ENCODE results near the gene DENND2A. TPM values are rescaled to one million over a fixed set of nuclear protein-coding genes. Genes with fewer than 3 reads are reported as not detected.

DENND2A gene
- total and polyA plus RNA-seq, 7 experiments from 2014 or later = not detected

DNA sequence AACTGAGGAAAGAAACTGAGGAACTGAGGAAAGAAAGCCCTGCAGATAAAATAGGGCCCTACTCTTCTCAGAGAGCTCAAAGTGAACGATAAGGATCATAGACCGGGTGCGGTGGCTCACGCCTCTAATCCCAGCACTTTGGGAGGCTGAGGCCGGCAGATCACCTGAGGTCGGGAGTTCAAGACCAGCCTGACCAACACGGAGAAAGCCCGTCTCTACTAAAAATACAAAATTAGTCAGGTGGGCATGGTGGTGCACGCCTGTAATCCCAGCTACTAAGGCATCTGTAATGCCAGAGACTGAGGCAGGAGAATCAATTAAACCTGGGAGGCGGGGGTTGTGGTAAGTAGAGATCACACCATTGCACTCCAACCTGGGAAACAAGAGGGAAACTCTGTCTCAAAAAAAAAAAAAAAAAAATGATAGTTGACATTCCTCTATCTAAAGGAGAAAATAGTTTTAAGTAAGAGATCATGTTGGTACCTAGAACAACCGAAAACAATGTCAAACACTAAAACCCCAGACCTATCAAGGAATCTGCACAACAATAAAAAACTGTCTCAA lies 163.8 kb downstream of the DENND2A start:
- H3K27ac ChIP-seq (ENCODE audit: low read depth, low read length) = peak overlapping the region; percentile 89
- ChIA-PET POLR2A (interaction anchor here (0.6 to 2.4 kb wide), 9 partner anchors 9 to 538 kb away, joined by 3 to 20 read pairs (median 3); partner anchors contain the start of genes MRPS33 and SLC37A3), CTCF (interaction anchor here (1.3 to 6.0 kb wide), 6 partner anchors 10 to 537 kb away, joined by 4 to 77 read pairs (median 8); partner anchors contain the start of gene MRPS33)
- no peak for DNase-seq
- H3K4me3 ChIP-seq (ENCODE audit: low read length) = peak overlapping the region; percentile 84
- intact Hi-C loops (cut with micrococcal nuclease) = loop anchor here (1.0 to 10.0 kb wide), 11 partner anchors 100 to 1724 kb away; partner anchors contain the start of genes PARP12 (in 2 of the 2), AGK (in 1 of the 2), FMC1 (in 1 of the 2) and HIPK2 (in 1 of the 2)
- peaks cover 28 to 31% of the 10 kb centered on the region in 2 donors for H3K4me1 ChIP-seq (ENCODE audit: control insufficient read depth in 2 of 2, insufficient read depth in 2 of 2, low read length in 2 of 2)
- peaks cover 0 to 4% (median 0%) of the 10 kb centered on the region in 5 donors for H3K27me3 Mint-ChIP-seq
- no peaks in the 10 kb centered on the region for H3K9me3 ChIP-seq (ENCODE audit: control insufficient read depth in 2 of 3, low read length in 3 of 3)
- no peaks in the 10 kb centered on the region for H3K27me3 ChIP-seq (ENCODE audit: control insufficient read depth in 2 of 2, insufficient read depth in 2 of 2, low read length in 2 of 2)
- H3K4me3 Mint-ChIP-seq = peak overlapping the region; percentile 90 to 100 (median 96)
- no peak for ATAC-seq
- peaks cover 18 to 53% (median 33%) of the 10 kb centered on the region in 7 donors for H3K4me1 Mint-ChIP-seq
- H3K27ac Mint-ChIP-seq = peak overlapping the region; percentile 89 to 99 (median 94)
- H3K36me3 Mint-ChIP-seq = peaks cover 0 to 5% (median 1%) of the 10 kb centered on the region in 5 donors
- no peaks in the 10 kb centered on the region for H3K9me3 Mint-ChIP-seq
- H3K36me3 ChIP-seq (ENCODE audit: control insufficient read depth in 2 of 3, insufficient read depth in 3 of 3, low read length in 3 of 3) = peaks cover 0 to 12% (median 3%) of the 10 kb centered on the region in 3 experiments

DNA sequence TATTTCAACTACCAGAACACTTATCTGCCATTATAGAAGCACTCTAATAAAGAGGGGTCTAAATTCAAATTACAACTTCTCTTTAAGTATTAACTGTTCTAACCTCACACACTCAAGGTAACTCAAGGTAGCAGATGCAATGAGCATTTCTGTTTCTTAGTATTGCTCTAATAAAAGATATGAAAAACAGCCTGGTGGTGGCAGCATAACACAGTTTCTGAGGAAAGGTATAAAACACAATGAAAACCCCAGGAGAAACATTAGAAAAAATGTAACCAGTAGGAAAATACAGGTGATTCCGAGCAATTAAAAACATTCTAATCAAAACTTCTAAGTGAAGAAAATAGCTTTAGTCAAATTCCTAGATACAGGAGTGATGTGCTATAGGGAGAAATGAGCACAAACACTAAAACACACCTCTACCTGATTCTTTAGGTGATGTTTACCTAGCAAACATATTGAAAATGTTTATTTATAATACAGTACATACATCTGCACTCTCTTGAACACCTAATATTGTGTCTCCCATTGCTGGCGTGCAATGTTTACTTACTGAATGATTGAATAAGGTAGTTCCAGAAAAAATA lies 164.8 kb downstream of the DENND2A start:
- Mint-ChIP-seq H3K27ac (peak overlapping the region; percentile 50 to 99 (median 88)), H3K4me3 (peak overlapping the region; percentile 45 to 100 (median 86)), H3K4me1 (peaks cover 20 to 56% (median 33%) of the 10 kb centered on the region in 7 donors), H3K9me3 (no peaks in the 10 kb centered on the region), H3K27me3 (no peaks in the 10 kb centered on the region), H3K36me3 (peaks cover 0 to 9% (median 4%) of the 10 kb centered on the region in 5 donors)
- Histone ChIP-seq H3K27me3 (ENCODE audit: control insufficient read depth in 2 of 2, insufficient read depth in 2 of 2, low read length in 2 of 2) (no peaks in the 10 kb centered on the region), H3K4me3 (ENCODE audit: low read length) (no peak overlapping the region), H3K9me3 (ENCODE audit: control insufficient read depth in 2 of 3, low read length in 3 of 3) (no peaks in the 10 kb centered on the region), H3K27ac (ENCODE audit: low read depth, low read length) (peak overlapping the region; percentile 89), H3K36me3 (ENCODE audit: control insufficient read depth in 2 of 3, insufficient read depth in 3 of 3, low read length in 3 of 3) (peaks cover 0 to 22% (median 3%) of the 10 kb centered on the region in 3 experiments), H3K4me1 (ENCODE audit: control insufficient read depth in 2 of 2, insufficient read depth in 2 of 2, low read length in 2 of 2) (peaks cover 28 to 31% of the 10 kb centered on the region in 2 donors)
- ATAC-seq (no peak), DNase-seq (peak in 7 of 9 donors; percentile 40 to 68 (median 58))
- CTCF ChIA-PET = interaction anchor here (0.6 to 6.0 kb wide), 8 partner anchors 10 to 538 kb away, joined by 3 to 77 read pairs (median 4); partner anchors contain the start of gene MRPS33
- POLR2A ChIA-PET = interaction anchor here (0.9 to 1.3 kb wide), 2 partner anchors 16 to 17 kb away, joined by 3 to 10 read pairs; no protein-coding TSS in a partner anchor
- intact Hi-C loops (cut with micrococcal nuclease) = loop anchor here (1.0 to 10.0 kb wide), 12 partner anchors 17 to 1724 kb away; partner anchors contain the start of genes PARP12 (in 2 of the 2), AGK (in 1 of the 2), FMC1 (in 1 of the 2) and HIPK2 (in 1 of the 2)

Other genes starting within 250 kb of the DENND2A start
- gene SLC37A3, start 242.3 kb downstream of the DENND2A start, total RNA-seq = 10 to 100 TPM; 26.8 to 72.7 (median 39.4) TPM
- 10 to 100 TPM; 18.5 to 20.7 TPM for gene SLC37A3, start 242.3 kb downstream of the DENND2A start, polyA plus RNA-seq
- gene RAB19, start 236.8 kb downstream of the DENND2A start, total RNA-seq = 10 to 100 TPM in 1 of 5 experiments, 1 to 10 TPM in 4; 1.8 to 13.3 (median 3.3) TPM
- gene RAB19, start 236.8 kb downstream of the DENND2A start, polyA plus RNA-seq = 1 to 10 TPM; 3.0 to 3.3 TPM
- gene MKRN1, start 161.3 kb downstream of the DENND2A start, total RNA-seq = 100 to 1,000 TPM in 4 of 5 experiments, 10 to 100 TPM in 1; 85.1 to 162 (median 144) TPM
- 100 to 1,000 TPM; 117 to 136 TPM for gene MKRN1, start 161.3 kb downstream of the DENND2A start, polyA plus RNA-seq
- gene ADCK2, start 32.1 kb upstream of the DENND2A start, total RNA-seq = 10 to 100 TPM; 15.2 to 19.0 (median 18.3) TPM
- 10 to 100 TPM; 32.2 to 34.2 TPM for gene ADCK2, start 32.1 kb upstream of the DENND2A start, polyA plus RNA-seq
- 100 to 1,000 TPM in 1 of 5 experiments, 10 to 100 TPM in 4; 88.3 to 184 (median 94.0) TPM for gene NDUFB2, start 55.9 kb upstream of the DENND2A start, total RNA-seq
- 100 to 1,000 TPM; 372 to 507 TPM for gene NDUFB2, start 55.9 kb upstream of the DENND2A start, polyA plus RNA-seq